Measurements from ENCODE around the gene TSPEAR.

The TSPEAR gene

DNA sequence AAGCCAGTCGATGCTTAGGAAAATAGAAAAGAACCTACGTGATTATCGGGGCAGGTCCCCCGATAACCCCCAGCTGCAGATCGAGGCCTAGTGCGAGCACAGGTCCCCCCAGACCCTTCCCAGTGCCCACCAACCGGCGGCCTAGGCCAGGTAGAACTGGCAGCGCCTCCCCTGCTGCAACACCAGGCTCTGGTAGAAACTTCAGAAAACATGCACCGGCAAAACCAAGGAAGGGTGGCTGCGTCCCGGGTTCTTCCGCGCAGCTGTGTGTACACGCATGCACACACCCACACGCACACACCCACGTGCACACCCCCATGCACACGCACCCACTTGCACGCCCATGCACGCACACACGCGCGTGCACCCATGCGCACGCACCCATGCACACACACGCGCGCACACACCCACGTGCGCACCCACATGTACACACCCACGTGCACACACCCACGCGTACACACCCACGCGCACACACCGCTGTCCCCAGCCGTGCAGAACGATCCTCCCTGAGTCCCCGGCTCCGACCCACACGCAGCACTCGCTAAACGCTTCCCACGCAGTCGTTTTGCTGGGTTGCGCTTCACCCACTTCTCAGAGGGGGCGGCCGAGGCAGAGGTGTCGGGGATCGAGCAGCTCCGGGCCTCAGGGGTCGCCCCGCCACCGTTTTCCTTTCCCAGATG is 5.2 kb downstream of the TSPEAR start:
- Histone ChIP-seq H3K4me1 (ENCODE audit: insufficient read depth, low read length, severe bottlenecking) (no peaks in the 10 kb centered on the region), H4K20me1 (ENCODE audit: insufficient read depth, low read length) (no peaks in the 10 kb centered on the region), H3K4me3 (ENCODE audit: low read depth, low read length, poor library complexity, severe bottlenecking) (no peak overlapping the region), H3F3A (ENCODE audit: insufficient read depth, low read length) (no peaks in the 10 kb centered on the region), H3K9me2 (ENCODE audit: low read depth, low read length) (no peaks in the 10 kb centered on the region), H3K27ac (ENCODE audit: low read depth, low read length, poor library complexity, severe bottlenecking) (no peak overlapping the region), H3K9ac (ENCODE audit: low read length) (no peak overlapping the region), H3K36me3 (ENCODE audit: insufficient read depth, low read length) (no peaks in the 10 kb centered on the region), H3K4me2 (ENCODE audit: low read length) (no peak overlapping the region), H3K9me3 (ENCODE audit: low read length) (no peaks in the 10 kb centered on the region), H2AFZ (ENCODE audit: low read length) (no peak overlapping the region), H3K27me3 (ENCODE audit: insufficient read depth, low read length) (0 out of 2 replicates have a peak, but pooled peaks cover 4% of the 10 kb centered on the region), H3K79me2 (ENCODE audit: insufficient read depth, low read length) (no peaks in the 10 kb centered on the region)
- TF ChIP-seq, protein P1, sequence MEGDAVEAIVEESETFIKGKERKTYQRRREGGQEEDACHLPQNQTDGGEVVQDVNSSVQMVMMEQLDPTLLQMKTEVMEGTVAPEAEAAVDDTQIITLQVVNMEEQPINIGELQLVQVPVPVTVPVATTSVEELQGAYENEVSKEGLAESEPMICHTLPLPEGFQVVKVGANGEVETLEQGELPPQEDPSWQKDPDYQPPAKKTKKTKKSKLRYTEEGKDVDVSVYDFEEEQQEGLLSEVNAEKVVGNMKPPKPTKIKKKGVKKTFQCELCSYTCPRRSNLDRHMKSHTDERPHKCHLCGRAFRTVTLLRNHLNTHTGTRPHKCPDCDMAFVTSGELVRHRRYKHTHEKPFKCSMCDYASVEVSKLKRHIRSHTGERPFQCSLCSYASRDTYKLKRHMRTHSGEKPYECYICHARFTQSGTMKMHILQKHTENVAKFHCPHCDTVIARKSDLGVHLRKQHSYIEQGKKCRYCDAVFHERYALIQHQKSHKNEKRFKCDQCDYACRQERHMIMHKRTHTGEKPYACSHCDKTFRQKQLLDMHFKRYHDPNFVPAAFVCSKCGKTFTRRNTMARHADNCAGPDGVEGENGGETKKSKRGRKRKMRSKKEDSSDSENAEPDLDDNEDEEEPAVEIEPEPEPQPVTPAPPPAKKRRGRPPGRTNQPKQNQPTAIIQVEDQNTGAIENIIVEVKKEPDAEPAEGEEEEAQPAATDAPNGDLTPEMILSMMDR (IDR thresholded peaks at IDR 0.05; ENCODE audit: low read length): no peak
- TF ChIP-seq EZH2 (IDR thresholded peaks at IDR 0.05; ENCODE audit: borderline replicate concordance, low read length): no peak

DNA sequence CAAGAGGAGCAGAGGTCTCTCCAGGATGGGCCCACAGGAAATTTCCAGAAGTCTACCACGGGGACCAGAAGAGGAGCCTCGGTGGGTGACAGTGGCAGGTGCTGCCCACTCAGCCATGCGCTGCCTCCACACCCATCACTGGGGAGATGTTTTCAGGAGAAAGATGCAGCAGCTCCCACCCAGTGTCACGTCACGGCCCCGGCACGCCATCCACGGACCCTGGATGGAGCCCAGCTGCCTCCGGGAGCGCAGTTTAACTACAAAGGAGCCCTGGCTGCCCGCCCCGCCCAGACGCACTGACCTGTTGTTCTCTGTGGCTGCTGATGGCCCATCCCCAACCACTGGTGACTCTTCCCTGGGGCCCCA is 6.8 kb downstream of the TSPEAR start:
- Histone ChIP-seq H3K4me1 (ENCODE audit: insufficient read depth, low read length, severe bottlenecking) (no peaks in the 10 kb centered on the region), H4K20me1 (ENCODE audit: insufficient read depth, low read length) (no peaks in the 10 kb centered on the region), H3K36me3 (ENCODE audit: insufficient read depth, low read length) (no peaks in the 10 kb centered on the region), H2AFZ (ENCODE audit: low read length) (no peak overlapping the region), H3K27me3 (ENCODE audit: insufficient read depth, low read length) (0 out of 2 replicates have a peak, but pooled peaks cover 4% of the 10 kb centered on the region), H3K9ac (ENCODE audit: low read length) (no peak overlapping the region), H3K4me3 (ENCODE audit: low read depth, low read length, poor library complexity, severe bottlenecking) (no peak overlapping the region), H3K9me3 (ENCODE audit: low read length) (no peaks in the 10 kb centered on the region), H3K4me2 (ENCODE audit: low read length) (no peak overlapping the region), H3K9me2 (ENCODE audit: low read depth, low read length) (no peaks in the 10 kb centered on the region), H3K79me2 (ENCODE audit: insufficient read depth, low read length) (no peaks in the 10 kb centered on the region), H3K27ac (ENCODE audit: low read depth, low read length, poor library complexity, severe bottlenecking) (no peak overlapping the region), H3F3A (ENCODE audit: insufficient read depth, low read length) (no peaks in the 10 kb centered on the region)
- TF ChIP-seq EZH2 (IDR thresholded peaks at IDR 0.05; ENCODE audit: borderline replicate concordance, low read length): no peak
- TF ChIP-seq, protein P1 (IDR thresholded peaks at IDR 0.05; ENCODE audit: low read length): no peak

DNA sequence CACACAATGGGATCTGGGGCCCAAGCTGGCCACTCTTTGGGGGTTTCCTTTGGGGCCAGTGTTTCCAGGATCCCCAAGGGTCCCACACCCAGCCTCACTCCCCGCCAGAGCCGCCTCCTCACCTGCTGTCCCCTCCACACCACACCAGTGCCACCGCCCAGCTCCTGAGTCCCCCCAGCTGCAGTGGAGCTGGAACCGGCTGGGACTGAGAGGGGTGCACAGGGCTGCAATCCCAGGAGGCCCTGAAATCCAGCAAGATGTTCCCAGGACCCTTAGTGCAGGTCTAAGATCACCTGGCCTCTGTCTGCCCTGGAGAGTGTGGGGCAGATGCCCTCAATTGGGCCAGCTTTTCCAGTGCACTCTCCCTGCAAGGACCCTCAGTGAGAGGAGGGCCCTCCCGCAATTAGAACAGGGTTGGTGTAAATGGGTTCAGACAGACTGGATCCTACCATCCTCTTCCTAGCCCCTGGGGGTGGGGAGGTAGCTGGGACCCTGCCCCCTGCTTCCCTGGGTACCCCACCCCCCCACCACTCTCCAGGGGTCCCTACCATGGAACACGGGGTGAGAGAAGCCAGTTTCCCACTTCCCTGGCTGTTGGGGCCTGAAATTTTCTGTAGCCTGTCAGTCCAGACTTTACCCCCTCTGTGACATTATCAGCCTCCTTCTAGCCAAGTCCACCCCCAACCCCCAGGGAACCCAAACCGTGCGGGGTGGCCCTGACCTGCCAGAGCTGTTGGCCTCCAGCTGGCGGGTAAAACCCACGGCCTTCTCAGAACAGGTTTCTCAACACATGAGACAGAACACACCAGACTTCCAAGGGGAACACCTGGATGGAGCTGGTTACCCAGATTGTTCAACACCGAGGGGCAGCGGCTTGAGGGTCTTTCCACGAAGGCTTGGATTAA is 7.4 kb downstream of the TSPEAR start:
- no peak overlapping the region for H3K27ac ChIP-seq (ENCODE audit: low read depth, low read length, poor library complexity, severe bottlenecking)
- H3K4me1 ChIP-seq (ENCODE audit: insufficient read depth, low read length, severe bottlenecking): no peaks in the 10 kb centered on the region
- H2AFZ ChIP-seq (ENCODE audit: low read length): no peak overlapping the region
- TF ChIP-seq EZH2 (IDR thresholded peaks at IDR 0.05; ENCODE audit: borderline replicate concordance, low read length): no peak
- TF ChIP-seq, protein P1 (IDR thresholded peaks at IDR 0.05; ENCODE audit: low read length): no peak
- H3K4me2 ChIP-seq (ENCODE audit: low read length): no peak overlapping the region
- H3F3A ChIP-seq (ENCODE audit: insufficient read depth, low read length): no peaks in the 10 kb centered on the region
- no peaks in the 10 kb centered on the region for H3K36me3 ChIP-seq (ENCODE audit: insufficient read depth, low read length)
- no peaks in the 10 kb centered on the region for H3K9me3 ChIP-seq (ENCODE audit: low read length)
- no peak overlapping the region for H3K9ac ChIP-seq (ENCODE audit: low read length)
- H3K4me3 ChIP-seq (ENCODE audit: low read depth, low read length, poor library complexity, severe bottlenecking): no peak overlapping the region
- H3K27me3 ChIP-seq (ENCODE audit: insufficient read depth, low read length): 0 out of 2 replicates have a peak, but pooled peaks cover 4% of the 10 kb centered on the region
- no peaks in the 10 kb centered on the region for H3K9me2 ChIP-seq (ENCODE audit: low read depth, low read length)
- H3K79me2 ChIP-seq (ENCODE audit: insufficient read depth, low read length): no peaks in the 10 kb centered on the region
- H4K20me1 ChIP-seq (ENCODE audit: insufficient read depth, low read length): no peaks in the 10 kb centered on the region
